Glutamatergic neuron (in vitro differentiated cells): ENCODE data around the gene PTPRM. TPM values are rescaled to one million over a fixed set of nuclear protein-coding genes. Genes with fewer than 3 reads are reported as not detected.

Source experiments
- DNase-seq: peaks from one replicate; pipeline ENCODE4 v3.0.0; 2022
- H3K27ac Mint-ChIP-seq: one replicate; pipeline ENCODE4 v1.8.0; 2020; ENCODE audit warnings: mild to moderate bottlenecking, mixed read lengths, inconsistent platforms; ENCODE audit not compliant: unreplicated experiment
- H3K27me3 Mint-ChIP-seq: one replicate; pipeline ENCODE4 v1.8.0; 2020; ENCODE audit warnings: mild to moderate bottlenecking, moderate library complexity, mixed read lengths, inconsistent platforms; ENCODE audit not compliant: unreplicated experiment
- H3K36me3 Mint-ChIP-seq: one replicate; pipeline ENCODE4 v1.8.0; 2020; ENCODE audit warnings: mild to moderate bottlenecking, mixed read lengths, inconsistent platforms; ENCODE audit not compliant: unreplicated experiment
- H3K4me1 Mint-ChIP-seq: one replicate; pipeline ENCODE4 v1.8.0; 2020; ENCODE audit warnings: mild to moderate bottlenecking, low read depth, mixed read lengths, inconsistent platforms; ENCODE audit not compliant: unreplicated experiment
- H3K4me3 Mint-ChIP-seq: one replicate; pipeline ENCODE4 v1.8.0; 2020; ENCODE audit warnings: mild to moderate bottlenecking, mixed read lengths, inconsistent platforms; ENCODE audit not compliant: unreplicated experiment
- H3K9me3 Mint-ChIP-seq: one replicate; pipeline ENCODE4 v1.8.0; 2020; ENCODE audit warnings: mild to moderate bottlenecking, moderate library complexity, mixed read lengths, inconsistent platforms; ENCODE audit not compliant: unreplicated experiment
- total RNA-seq: library from RNA; stranded (reverse); fragmentation: NEBNext Ultra II Directional; extraction: Animal tissue kit (Norgen Biotek cat#: 25700); gene quantifications from one replicate; pipeline ENCODE4 v1.2.1, GENCODE V29; 2021; ENCODE audit not compliant: unreplicated experiment
- TF ChIP-seq, protein P1 (sequence below): fragments of 200-600 bp; sonication (generic); IDR thresholded peaks from one replicate; pipeline ENCODE4 v1.5.0; 2021; ENCODE audit not compliant: partially characterized antibody, unreplicated experiment

Gene PTPRM
- total RNA-seq, 1 donor from 2014 or later: 23.9 TPM

DNA sequence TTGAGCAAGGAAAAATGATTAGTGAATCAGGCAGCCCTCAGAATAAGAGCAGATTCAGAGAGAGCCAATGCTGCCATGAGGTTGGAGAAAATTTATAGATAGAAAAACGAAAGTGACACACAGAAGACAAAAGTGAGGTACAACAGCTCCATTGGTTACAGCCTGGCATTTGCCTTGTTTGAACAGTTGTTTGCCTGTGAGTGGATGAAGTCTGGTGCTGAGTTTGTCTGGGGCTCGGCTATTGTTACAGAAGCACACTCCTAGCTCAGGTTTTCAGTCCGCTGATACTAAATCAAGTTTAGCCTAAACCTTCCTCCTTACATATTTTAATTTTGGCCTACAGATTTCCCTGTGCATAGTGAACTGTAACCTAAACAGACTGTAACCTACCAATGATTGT is 654.3 kb downstream of the PTPRM start:
- H3K4me1 Mint-ChIP-seq: peaks cover 7% of the 10 kb centered on the region
- no peaks in the 10 kb centered on the region for H3K27me3 Mint-ChIP-seq
- no peak for DNase-seq
- no peaks in the 10 kb centered on the region for H3K9me3 Mint-ChIP-seq
- TF ChIP-seq, protein P1, sequence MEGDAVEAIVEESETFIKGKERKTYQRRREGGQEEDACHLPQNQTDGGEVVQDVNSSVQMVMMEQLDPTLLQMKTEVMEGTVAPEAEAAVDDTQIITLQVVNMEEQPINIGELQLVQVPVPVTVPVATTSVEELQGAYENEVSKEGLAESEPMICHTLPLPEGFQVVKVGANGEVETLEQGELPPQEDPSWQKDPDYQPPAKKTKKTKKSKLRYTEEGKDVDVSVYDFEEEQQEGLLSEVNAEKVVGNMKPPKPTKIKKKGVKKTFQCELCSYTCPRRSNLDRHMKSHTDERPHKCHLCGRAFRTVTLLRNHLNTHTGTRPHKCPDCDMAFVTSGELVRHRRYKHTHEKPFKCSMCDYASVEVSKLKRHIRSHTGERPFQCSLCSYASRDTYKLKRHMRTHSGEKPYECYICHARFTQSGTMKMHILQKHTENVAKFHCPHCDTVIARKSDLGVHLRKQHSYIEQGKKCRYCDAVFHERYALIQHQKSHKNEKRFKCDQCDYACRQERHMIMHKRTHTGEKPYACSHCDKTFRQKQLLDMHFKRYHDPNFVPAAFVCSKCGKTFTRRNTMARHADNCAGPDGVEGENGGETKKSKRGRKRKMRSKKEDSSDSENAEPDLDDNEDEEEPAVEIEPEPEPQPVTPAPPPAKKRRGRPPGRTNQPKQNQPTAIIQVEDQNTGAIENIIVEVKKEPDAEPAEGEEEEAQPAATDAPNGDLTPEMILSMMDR: no peak
- no peak overlapping the region for H3K27ac Mint-ChIP-seq
- peaks cover 6% of the 10 kb centered on the region for H3K36me3 Mint-ChIP-seq
- no peak overlapping the region for H3K4me3 Mint-ChIP-seq

DNA sequence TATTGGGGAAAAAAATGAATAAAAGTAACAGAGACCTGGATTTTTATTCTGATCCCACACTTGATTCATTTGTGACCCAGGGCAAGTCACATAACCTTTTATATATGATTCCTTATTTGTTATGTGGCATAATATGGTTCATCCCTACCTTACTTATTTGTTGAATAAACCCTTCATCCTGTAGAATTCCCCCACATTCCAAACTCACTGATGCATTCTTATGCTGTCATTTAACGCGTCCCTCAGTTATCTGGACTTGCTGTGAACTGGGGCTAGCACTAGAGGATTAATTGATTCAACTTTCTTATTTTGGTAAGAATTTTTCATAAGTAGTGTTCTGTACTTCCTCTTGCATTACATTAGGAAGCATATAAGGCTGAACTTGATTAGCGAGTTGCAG is 657.5 kb downstream of the PTPRM start:
- H3K4me3 Mint-ChIP-seq: no peak overlapping the region
- H3K27me3 Mint-ChIP-seq: no peaks in the 10 kb centered on the region
- no peak for DNase-seq
- H3K4me1 Mint-ChIP-seq: no peaks in the 10 kb centered on the region
- TF ChIP-seq, protein P1: no peak
- H3K36me3 Mint-ChIP-seq: peaks cover 6% of the 10 kb centered on the region
- no peak overlapping the region for H3K27ac Mint-ChIP-seq
- H3K9me3 Mint-ChIP-seq: no peaks in the 10 kb centered on the region

- Mint-ChIP-seq H3K36me3 (peaks cover 6% of the 10 kb centered on the region), H3K4me3 (no peak overlapping the region), H3K27ac (no peak overlapping the region), H3K4me1 (no peaks in the 10 kb centered on the region), H3K27me3 (no peaks in the 10 kb centered on the region), H3K9me3 (no peaks in the 10 kb centered on the region)
- DNase-seq: no peak
- TF ChIP-seq, protein P1: no peak
These were observed 661.9 kb downstream of the PTPRM start for GRCh38 chr18:8229040-8229439.

GRCh38 chr18:8229787-8230186 is 662.7 kb downstream of the PTPRM start:
- H3K36me3 Mint-ChIP-seq: peaks cover 6% of the 10 kb centered on the region
- TF ChIP-seq, protein P1: no peak
- no peaks in the 10 kb centered on the region for H3K27me3 Mint-ChIP-seq

GRCh38 chr18:8231316-8231715 is 664.2 kb downstream of the PTPRM start:
- TF ChIP-seq, protein P1: no peak

More at GRCh38 chr18:8229787-8230186, 662.7 kb downstream of the PTPRM start:
- DNase-seq: no peak
- H3K27ac Mint-ChIP-seq: no peak overlapping the region
- no peak overlapping the region for H3K4me3 Mint-ChIP-seq
- no peaks in the 10 kb centered on the region for H3K4me1 Mint-ChIP-seq
- H3K9me3 Mint-ChIP-seq: no peaks in the 10 kb centered on the region

More at GRCh38 chr18:8231316-8231715, 664.2 kb downstream of the PTPRM start:
- H3K4me1 Mint-ChIP-seq: no peaks in the 10 kb centered on the region
- H3K36me3 Mint-ChIP-seq: no peaks in the 10 kb centered on the region
- H3K9me3 Mint-ChIP-seq: no peaks in the 10 kb centered on the region
- DNase-seq: no peak
- H3K27ac Mint-ChIP-seq: no peak overlapping the region
- H3K4me3 Mint-ChIP-seq: no peak overlapping the region
- no peaks in the 10 kb centered on the region for H3K27me3 Mint-ChIP-seq
